GM20000 (cell line): ENCODE data around the gene LINC00632.

ENCODE experiments used
- DNase-seq: peaks from one replicate; pipeline ENCODE4 v3.0.0; 2012; ENCODE audit warnings: low spot score
- CTCF ChIP-seq: IDR thresholded peaks from 2 replicates; pipeline ENCODE4 v1.5.1; 2012; ENCODE audit warnings: mild to moderate bottlenecking, control low read depth; ENCODE audit errors: extremely low read depth, missing control alignments

LINC00632 gene

GRCh38 chrX:140710710-140711109, 1.2 kb downstream of the LINC00632 start:
- TF ChIP-seq CTCF = no peak

DNA sequence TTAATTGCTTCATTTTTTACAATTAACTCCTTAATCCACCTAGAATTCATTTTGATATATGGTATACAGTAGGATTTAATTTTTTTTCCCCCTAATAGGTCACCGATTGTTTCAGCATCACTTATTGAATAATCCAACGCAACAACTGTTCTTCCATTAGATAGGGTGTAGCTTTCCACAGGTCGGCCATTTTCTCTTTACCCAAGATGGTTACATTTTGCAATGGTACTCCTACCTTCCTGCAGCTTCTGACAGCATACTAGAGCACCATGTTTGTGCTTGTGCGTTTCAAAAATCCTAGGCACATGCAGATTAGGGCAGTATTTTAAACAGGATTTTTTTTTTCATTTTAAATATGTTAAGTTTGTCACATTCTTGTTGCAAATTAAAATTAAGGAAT, 2.3 kb downstream of the LINC00632 start:
- no peak for TF ChIP-seq CTCF
- DNase-seq = no peak

More at GRCh38 chrX:140710710-140711109, 1.2 kb downstream of the LINC00632 start:
- DNase-seq = no peak

DNA sequence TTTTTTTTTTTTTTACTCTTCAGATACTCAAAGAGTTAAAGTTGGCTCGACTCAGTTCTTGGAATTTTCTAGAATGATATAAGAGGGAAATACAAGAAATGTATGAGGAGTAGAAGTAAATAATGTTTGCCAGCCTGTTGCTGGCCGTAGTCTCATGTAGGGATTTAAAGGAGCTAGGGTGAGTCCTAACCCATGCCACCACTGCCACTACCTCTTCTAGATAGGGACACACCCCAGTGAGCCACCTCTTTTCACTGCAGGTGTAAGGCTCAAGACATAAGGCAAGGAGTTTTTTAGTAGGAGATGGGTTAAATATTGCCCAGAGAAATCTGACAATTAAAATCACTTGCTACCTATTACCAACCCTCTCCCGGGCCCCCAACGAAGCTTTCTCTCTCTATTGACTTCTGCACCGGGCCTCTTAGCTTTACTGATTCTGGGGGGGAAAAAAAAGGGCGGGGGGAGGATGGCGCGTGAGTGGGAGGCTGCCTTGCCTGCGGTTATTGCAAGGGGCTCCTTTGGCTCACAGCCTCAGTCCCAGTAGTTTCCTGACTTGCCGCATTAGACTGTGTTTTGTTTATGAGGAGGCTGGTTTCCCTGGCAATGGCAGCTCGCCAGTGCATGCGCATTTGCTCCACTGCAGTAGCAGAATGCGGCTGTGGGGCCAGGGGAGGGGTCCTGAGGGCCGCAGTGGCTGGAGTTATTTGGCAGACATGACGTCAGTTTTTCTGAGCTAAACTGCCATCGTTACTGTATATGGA, 3.0 kb downstream of the LINC00632 start:
- no peak for DNase-seq
- TF ChIP-seq CTCF = no peak

GRCh38 chrX:140713174-140713539, 3.6 kb downstream of the LINC00632 start:
- no peak for DNase-seq
- TF ChIP-seq CTCF = no peak

DNA sequence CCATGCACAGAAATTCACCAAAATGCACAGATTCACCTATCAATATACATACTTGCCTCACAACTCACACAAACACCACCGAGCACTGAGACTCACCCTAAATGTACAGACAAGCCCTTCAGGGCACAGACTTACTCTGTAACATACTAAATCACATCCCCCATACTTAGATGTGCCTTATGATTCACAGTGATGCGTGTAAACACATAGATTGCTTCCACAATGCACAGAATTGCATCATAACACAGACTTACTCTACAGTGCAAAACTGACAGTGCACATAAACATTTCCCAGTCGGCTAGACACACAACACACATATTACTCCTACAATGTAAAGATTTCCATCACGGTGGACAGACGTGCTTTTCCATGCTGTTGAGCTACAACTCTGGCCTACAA, 6.2 kb downstream of the LINC00632 start:
- DNase-seq = no peak
- TF ChIP-seq CTCF = no peak

DNA sequence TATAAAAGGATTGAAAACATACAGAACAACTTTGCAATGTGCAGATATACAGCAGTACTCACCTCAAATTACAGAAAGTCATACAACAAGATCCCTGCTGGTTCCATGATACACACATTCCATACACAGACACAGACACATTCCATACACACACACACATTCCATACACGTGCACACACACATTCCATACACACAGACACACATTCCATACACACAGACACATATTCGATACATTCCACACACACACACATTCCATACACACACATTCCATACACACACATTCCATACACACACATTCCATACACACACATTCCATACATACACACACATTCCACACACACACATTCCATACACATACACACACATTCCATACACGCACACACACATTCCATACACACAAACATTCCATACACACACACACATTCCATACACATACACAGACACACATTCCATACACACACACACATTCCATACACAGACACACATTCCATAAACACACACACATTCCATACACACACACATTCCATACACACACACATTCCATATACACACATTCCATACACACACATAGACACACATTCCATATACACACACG, 13.7 kb downstream of the LINC00632 start:
- no peak for DNase-seq
- TF ChIP-seq CTCF = no peak

- TF ChIP-seq CTCF = no peak
- DNase-seq = no peak
Observed at GRCh38 chrX:140724309-140724708, 14.8 kb downstream of the LINC00632 start.
